ENCODE measurements around the gene DEPDC5. TPM values are rescaled to one million over a fixed set of nuclear protein-coding genes. Genes with fewer than 3 reads are reported as not detected.

Gene DEPDC5
- total and polyA plus RNA-seq, 2 donors: 9.3 to 33.1 TPM

GRCh38 chr22:31883989-31884388 is 130.2 kb downstream of the DEPDC5 start:
- H3K36me3 ChIP-seq (ENCODE audit: insufficient read depth): peaks cover 2% of the 10 kb centered on the region

GRCh38 chr22:31891366-31892079 is 137.7 kb downstream of the DEPDC5 start:
- no peak overlapping the region for H3K27ac ChIP-seq (ENCODE audit: low read depth)
- H3K36me3 ChIP-seq (ENCODE audit: insufficient read depth): no peaks in the 10 kb centered on the region
- WGBS: 88% methylated on average over 5 of the region's 5 CpGs
- no peak overlapping the region for H3K4me3 ChIP-seq (ENCODE audit: low read depth, low read length)
- no peak for DNase-seq (ENCODE audit: extremely low spot score)
- H3K4me1 ChIP-seq (ENCODE audit: insufficient read depth): no peaks in the 10 kb centered on the region

More at GRCh38 chr22:31883989-31884388, 130.2 kb downstream of the DEPDC5 start:
- Histone ChIP-seq H3K27ac (ENCODE audit: low read depth) (no peak overlapping the region), H3K4me3 (ENCODE audit: low read depth, low read length) (no peak overlapping the region), H3K4me1 (ENCODE audit: insufficient read depth) (no peaks in the 10 kb centered on the region)
- DNase-seq (ENCODE audit: extremely low spot score): no peak
- WGBS: 92% methylated on average over 6 of the region's 6 CpGs

GRCh38 chr22:31892080-31892433 is 138.2 kb downstream of the DEPDC5 start:
- Histone ChIP-seq H3K4me1 (ENCODE audit: insufficient read depth) (no peaks in the 10 kb centered on the region), H3K27ac (ENCODE audit: low read depth) (no peak overlapping the region), H3K36me3 (ENCODE audit: insufficient read depth) (no peaks in the 10 kb centered on the region), H3K4me3 (ENCODE audit: low read depth, low read length) (no peak overlapping the region)
- WGBS: 80% methylated on average over 2 of the region's 2 CpGs
- no peak for DNase-seq (ENCODE audit: extremely low spot score)

DNA sequence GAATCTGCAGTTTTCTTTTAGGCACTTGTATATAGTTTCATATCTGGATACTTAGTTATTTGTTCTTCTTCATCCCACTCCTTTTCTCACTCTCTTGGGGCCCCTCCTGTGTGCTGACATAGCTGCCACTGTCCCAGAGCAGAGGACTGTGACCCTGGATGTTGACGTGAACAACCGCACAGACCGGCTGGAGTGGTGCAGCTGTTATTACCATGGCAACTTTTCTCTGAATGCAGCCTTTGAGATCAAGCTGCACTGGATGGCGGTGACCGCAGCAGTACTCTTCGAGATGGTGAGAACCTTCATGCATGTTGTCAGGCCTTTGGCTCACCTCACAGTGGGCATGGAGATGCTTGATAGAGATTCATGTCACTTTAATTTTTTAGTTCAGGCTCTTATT is 139.6 kb downstream of the DEPDC5 start:
- DNase-seq (ENCODE audit: extremely low spot score): no peak
- no peak overlapping the region for H3K27ac ChIP-seq (ENCODE audit: low read depth)
- 72% methylated on average over 6 of the region's 6 CpGs for WGBS
- H3K4me3 ChIP-seq (ENCODE audit: low read depth, low read length): no peak overlapping the region
- no peaks in the 10 kb centered on the region for H3K4me1 ChIP-seq (ENCODE audit: insufficient read depth)
- H3K36me3 ChIP-seq (ENCODE audit: insufficient read depth): no peaks in the 10 kb centered on the region

GRCh38 chr22:31895411-31896123 is 141.7 kb downstream of the DEPDC5 start:
- DNase-seq (ENCODE audit: extremely low spot score): no peak
- WGBS: 65% methylated on average over 2 of the region's 2 CpGs
- H3K4me3 ChIP-seq (ENCODE audit: low read depth, low read length): no peak overlapping the region
- H3K36me3 ChIP-seq (ENCODE audit: insufficient read depth): no peaks in the 10 kb centered on the region
- H3K4me1 ChIP-seq (ENCODE audit: insufficient read depth): no peaks in the 10 kb centered on the region
- no peak overlapping the region for H3K27ac ChIP-seq (ENCODE audit: low read depth)

DNA sequence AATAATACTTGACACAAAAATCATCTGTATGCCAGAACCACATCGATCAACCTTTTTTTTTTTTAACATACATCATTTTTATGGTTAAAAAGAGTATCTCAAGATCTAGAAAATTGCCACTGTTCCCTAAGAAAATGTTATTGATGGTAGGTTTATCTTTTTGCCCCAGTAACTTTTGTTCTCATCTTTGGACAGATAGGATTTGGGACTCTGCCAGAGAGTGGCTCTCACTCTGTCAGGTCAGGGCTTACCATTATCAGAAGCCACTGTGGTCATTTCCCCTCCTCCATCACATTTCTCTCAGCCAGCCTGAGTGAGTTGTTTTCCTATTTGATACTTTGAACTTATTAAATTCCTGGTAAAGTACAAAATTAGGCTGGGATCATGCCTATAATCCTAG is 142.7 kb downstream of the DEPDC5 start:
- H3K27ac ChIP-seq (ENCODE audit: low read depth): no peak overlapping the region
- H3K4me3 ChIP-seq (ENCODE audit: low read depth, low read length): no peak overlapping the region
- no peak for DNase-seq (ENCODE audit: extremely low spot score)
- WGBS: 91% methylated on average over 1 of the region's 1 CpG
- no peaks in the 10 kb centered on the region for H3K4me1 ChIP-seq (ENCODE audit: insufficient read depth)
- no peaks in the 10 kb centered on the region for H3K36me3 ChIP-seq (ENCODE audit: insufficient read depth)

GRCh38 chr22:31897842-31898805 is 144.3 kb downstream of the DEPDC5 start:
- Histone ChIP-seq H3K4me1 (ENCODE audit: insufficient read depth) (no peaks in the 10 kb centered on the region), H3K4me3 (ENCODE audit: low read depth, low read length) (no peak overlapping the region), H3K36me3 (ENCODE audit: insufficient read depth) (peaks cover 2% of the 10 kb centered on the region), H3K27ac (ENCODE audit: low read depth) (no peak overlapping the region)
- WGBS: 68% methylated on average over 16 of the region's 16 CpGs
- no peak for DNase-seq (ENCODE audit: extremely low spot score)

- no peak overlapping the region for H3K4me3 ChIP-seq (ENCODE audit: low read depth, low read length)
- H3K36me3 ChIP-seq (ENCODE audit: insufficient read depth): peaks cover 2% of the 10 kb centered on the region
- no peak for DNase-seq (ENCODE audit: extremely low spot score)
- H3K4me1 ChIP-seq (ENCODE audit: insufficient read depth): no peaks in the 10 kb centered on the region
- no peak overlapping the region for H3K27ac ChIP-seq (ENCODE audit: low read depth)
- WGBS: 81% methylated on average over 2 of the region's 2 CpGs
Observed at GRCh38 chr22:31898926-31899325, 145.1 kb downstream of the DEPDC5 start.

DNA sequence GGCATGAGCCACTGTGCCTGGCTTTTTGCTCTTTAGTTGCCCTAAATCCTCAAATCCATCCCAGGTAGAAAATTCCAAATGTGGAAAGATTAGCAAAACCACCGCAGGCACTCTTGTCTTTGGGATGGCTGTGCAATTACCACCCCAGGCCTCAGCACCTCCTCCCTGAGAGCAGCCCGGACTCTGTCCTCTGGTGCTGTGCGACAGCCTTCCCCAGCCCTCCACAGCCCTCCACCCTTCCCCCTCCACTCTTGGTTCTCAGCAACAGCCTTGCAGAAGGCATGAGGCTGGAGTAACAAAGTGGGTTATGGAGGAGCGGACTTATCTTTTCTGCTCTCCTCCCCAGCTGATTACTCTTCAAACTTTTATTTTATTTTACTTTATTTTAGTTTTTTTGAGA is 145.8 kb downstream of the DEPDC5 start:
- H3K36me3 ChIP-seq (ENCODE audit: insufficient read depth): peaks cover 2% of the 10 kb centered on the region
- WGBS: 89% methylated on average over 4 of the region's 4 CpGs
- H3K27ac ChIP-seq (ENCODE audit: low read depth): no peak overlapping the region
- DNase-seq (ENCODE audit: extremely low spot score): no peak
- no peak overlapping the region for H3K4me3 ChIP-seq (ENCODE audit: low read depth, low read length)
- H3K4me1 ChIP-seq (ENCODE audit: insufficient read depth): no peaks in the 10 kb centered on the region

DNA sequence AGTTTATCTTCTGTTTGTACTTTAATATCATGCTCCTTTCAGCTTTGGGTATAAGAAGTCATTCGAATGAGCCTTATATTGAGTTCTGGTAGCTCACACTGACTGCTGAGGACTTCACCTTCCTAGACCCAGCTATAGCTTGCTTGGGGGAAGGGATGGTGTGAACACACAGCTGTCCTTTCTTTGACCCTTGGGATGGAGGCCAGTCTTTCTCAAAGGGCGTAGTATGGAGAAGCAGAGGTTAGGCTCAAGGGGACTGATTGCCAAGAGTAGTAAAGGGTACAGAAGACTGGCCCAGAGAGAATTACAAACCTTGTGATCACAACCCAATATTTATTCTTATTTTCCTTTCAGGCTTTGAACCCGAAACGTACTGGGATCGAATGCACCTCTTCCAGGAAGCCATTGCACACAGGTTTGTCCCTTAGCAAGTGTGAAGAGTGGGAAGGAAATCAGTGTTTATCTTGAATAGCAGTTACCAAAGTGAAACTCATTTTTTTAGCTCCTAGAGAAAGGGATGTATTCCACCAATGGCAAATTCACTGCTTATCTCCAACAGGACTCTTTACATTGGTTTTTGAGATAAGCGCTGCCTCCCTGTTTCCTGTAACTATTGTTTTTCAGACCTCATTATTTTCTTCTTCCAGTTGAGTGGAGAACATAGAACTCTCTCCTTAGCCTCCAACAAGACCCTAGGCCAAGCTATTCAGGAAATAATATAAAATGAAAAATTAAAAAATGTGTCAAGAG is 147.7 kb downstream of the DEPDC5 start:
- no peaks in the 10 kb centered on the region for H3K4me1 ChIP-seq (ENCODE audit: insufficient read depth)
- no peak overlapping the region for H3K4me3 ChIP-seq (ENCODE audit: low read depth, low read length)
- H3K27ac ChIP-seq (ENCODE audit: low read depth): no peak overlapping the region
- no peak for DNase-seq (ENCODE audit: extremely low spot score)
- WGBS: 81% methylated on average over 6 of the region's 6 CpGs
- H3K36me3 ChIP-seq (ENCODE audit: insufficient read depth): peaks cover 4% of the 10 kb centered on the region

GRCh38 chr22:31904651-31905050 is 150.8 kb downstream of the DEPDC5 start:
- DNase-seq (ENCODE audit: extremely low spot score): no peak
- WGBS: 98% methylated on average over 3 of the region's 3 CpGs
- peaks cover 4% of the 10 kb centered on the region for H3K36me3 ChIP-seq (ENCODE audit: insufficient read depth)
- H3K27ac ChIP-seq (ENCODE audit: low read depth): no peak overlapping the region
- H3K4me3 ChIP-seq (ENCODE audit: low read depth, low read length): no peak overlapping the region
- no peaks in the 10 kb centered on the region for H3K4me1 ChIP-seq (ENCODE audit: insufficient read depth)

DNA sequence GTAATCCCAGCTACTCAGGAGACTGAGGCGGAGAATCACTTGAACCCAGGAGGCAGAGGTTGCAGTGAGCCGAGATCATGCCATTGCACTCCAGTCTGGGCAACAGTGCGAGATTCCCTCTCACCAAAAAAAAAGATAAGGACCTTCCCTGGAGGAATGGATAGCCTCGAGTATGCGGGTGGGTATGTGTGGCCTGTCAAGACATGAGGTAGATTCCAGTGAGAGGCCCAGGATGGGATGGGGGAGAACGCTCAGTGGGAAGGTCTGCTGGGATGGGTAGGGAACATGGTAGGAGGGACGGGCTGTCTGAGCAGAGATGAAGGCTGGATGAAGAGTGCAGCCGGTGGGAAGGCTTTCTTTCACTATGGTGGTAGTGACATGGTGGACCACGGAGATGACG is 151.5 kb downstream of the DEPDC5 start:
- no peak overlapping the region for H3K27ac ChIP-seq (ENCODE audit: low read depth)
- no peak for DNase-seq (ENCODE audit: extremely low spot score)
- no peak overlapping the region for H3K4me3 ChIP-seq (ENCODE audit: low read depth, low read length)
- no peaks in the 10 kb centered on the region for H3K4me1 ChIP-seq (ENCODE audit: insufficient read depth)
- 91% methylated on average over 10 of the region's 10 CpGs for WGBS
- H3K36me3 ChIP-seq (ENCODE audit: insufficient read depth): peaks cover 4% of the 10 kb centered on the region

DNA sequence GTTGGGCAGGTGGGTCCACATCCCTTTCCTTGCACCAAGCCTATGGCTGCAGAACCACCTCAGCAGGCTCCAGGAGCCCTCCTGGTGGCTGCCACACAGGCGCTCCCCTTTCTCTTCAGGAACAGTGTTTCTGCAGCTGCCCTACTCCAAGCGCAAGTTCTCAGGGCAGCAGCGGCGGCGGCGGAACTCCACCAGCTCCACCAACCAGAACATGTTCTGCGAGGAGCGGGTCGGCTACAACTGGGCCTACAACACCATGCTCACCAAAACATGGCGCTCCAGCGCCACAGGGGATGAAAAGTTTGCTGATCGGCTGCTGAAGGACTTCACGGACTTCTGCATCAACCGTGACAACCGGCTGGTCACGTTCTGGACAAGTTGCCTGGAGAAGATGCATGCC is 152.3 kb downstream of the DEPDC5 start:
- DNase-seq (ENCODE audit: extremely low spot score): no peak
- Histone ChIP-seq H3K27ac (ENCODE audit: low read depth) (no peak overlapping the region), H3K4me1 (ENCODE audit: insufficient read depth) (no peaks in the 10 kb centered on the region), H3K4me3 (ENCODE audit: low read depth, low read length) (no peak overlapping the region), H3K36me3 (ENCODE audit: insufficient read depth) (peaks cover 4% of the 10 kb centered on the region)
- WGBS: 96% methylated on average over 16 of the region's 16 CpGs
